Cortex of kidney (tissue), 1 donor: ENCODE measurements around the gene MCM3AP.

Experiments
- DNase-seq: peaks from one replicate; lab custom pipeline; 2025; lab: John Stamatoyannopoulos, UW

Gene MCM3AP

GRCh38 chr21:46217511-46218196 is 67.8 kb downstream of the MCM3AP start:
- DNase-seq = no peak

GRCh38 chr21:46216132-46216747 is 69.2 kb downstream of the MCM3AP start:
- no peak for DNase-seq

DNA sequence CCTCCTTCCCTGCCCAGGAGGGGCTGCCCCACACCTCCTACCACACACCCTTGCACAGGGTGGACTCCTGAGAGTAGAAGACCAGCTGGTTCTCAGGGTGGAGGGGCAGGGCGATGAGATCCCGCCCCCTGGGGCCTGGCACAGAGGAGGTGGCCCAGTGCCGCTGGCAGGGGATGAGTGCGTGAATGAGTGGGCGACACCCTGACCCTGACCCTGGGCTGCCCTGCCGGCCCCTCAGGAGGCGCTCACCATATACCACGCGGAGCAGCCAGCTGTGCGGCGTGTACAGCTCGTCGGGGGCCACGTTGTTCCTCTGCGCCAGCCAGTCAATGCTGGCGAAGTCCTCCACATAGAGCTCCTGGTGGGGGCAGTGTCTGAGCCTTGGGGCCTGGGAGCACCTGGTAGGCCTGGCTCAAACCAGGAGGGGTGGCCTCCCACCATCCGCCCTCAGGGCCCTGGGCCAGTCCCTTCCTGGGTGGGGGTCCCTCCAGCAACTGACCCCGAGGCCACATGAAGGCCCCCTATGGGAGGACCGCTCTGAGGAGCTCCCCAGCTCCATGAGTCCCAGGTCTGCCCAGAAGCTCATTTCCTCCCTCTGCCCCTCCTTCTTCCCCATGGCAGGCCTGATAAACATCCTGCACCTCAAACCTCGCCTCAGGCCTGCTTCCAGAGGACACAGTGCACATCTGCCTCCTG is 69.8 kb downstream of the MCM3AP start:
- DNase-seq = no peak

- no peak for DNase-seq
Observed at GRCh38 chr21:46214478-46215340, 70.7 kb downstream of the MCM3AP start.

GRCh38 chr21:46213620-46214286 is 71.7 kb downstream of the MCM3AP start:
- DNase-seq = no peak

DNA sequence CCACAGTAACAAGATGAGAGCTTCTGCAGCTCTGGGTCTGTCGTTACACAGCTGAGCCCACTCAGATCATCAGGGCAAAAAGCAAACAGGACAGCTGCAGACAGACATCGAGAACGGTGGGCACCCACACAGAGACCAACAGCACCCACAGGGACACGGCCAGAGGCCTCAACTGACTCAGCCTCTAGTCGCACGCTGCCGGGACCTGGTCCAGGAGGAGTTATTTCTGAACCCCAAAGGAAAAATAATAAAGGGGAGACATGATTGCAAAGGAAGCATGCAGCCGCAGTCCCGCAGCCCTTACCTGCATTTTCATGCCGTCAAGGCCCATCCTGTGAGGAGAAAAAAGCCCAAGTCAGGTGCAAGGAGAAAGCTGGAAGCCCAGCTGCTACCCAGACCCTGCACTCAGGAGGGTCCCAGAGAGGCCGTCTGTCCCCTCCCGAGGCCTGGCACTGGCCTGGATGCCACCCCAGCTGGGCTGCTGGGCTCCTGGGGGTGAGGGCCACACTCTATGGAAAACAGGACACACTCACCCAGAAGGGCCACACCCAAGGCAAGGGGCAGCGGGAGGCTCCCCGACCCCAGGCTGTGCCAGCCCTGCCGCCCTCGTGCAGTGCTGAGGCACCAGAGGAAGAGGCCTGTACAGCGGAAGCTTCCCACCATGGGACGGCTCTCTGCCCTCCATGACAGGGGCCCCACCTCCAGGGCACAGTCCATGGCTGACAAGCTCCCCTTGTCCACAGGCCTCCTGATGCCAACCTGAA is 72.5 kb downstream of the MCM3AP start:
- DNase-seq = no peak

- DNase-seq = no peak
Observed at GRCh38 chr21:46211786-46212720, 73.4 kb downstream of the MCM3AP start.

DNA sequence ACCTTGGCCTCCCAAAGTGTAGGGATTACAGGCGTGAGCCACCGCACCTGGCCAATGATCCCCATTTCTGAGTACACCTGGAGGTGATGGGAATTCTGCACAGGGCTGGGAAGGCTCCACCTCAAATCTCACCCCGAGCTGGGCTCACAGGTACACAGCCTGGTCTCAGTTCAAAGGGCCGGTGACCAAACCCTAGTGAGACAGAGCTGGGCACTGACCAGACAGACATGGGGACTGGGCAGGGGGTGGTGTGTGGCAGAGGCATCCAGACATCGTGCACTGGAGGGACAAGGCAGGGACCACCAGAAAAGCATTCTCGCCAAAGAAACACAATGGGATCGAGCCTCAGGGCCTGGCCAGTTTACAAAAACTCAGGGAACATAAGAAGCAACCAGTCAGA is 74.0 kb downstream of the MCM3AP start:
- DNase-seq = no peak

GRCh38 chr21:46210378-46211136 is 74.9 kb downstream of the MCM3AP start:
- DNase-seq = no peak

GRCh38 chr21:46208761-46209721 is 76.4 kb downstream of the MCM3AP start:
- no peak for DNase-seq

DNA sequence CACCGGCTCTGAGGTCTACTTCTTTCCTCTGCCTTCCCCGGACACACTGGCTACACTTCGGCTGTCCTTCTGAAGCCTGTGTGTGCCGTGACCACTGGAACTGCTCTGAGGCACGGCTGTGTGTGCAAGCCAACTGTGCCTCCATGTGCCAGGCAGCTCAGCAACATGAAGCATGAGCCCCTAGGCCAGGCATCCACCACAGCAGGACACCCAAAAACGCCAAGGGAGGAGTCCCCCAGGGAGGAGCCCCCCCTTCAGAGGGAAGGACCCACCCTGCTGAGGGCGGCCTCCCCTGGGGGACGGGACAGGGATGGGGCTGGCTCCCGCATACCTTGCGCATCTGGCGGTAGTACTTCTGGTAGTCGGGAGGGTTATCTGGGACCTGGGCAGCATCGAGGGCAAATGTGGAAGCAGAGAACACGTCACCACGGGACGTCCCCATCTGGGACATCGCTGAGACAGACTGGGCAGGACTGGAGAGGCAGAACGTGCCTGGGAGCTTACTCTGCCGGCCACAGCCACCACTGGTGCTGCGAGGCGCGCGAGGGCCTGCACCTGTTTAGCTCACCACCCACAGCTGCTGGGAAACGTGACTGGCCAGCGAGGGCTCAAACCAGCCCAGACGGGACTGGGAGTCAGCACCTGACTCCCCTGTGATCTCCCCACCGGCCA is 77.4 kb downstream of the MCM3AP start:
- DNase-seq = no peak

DNA sequence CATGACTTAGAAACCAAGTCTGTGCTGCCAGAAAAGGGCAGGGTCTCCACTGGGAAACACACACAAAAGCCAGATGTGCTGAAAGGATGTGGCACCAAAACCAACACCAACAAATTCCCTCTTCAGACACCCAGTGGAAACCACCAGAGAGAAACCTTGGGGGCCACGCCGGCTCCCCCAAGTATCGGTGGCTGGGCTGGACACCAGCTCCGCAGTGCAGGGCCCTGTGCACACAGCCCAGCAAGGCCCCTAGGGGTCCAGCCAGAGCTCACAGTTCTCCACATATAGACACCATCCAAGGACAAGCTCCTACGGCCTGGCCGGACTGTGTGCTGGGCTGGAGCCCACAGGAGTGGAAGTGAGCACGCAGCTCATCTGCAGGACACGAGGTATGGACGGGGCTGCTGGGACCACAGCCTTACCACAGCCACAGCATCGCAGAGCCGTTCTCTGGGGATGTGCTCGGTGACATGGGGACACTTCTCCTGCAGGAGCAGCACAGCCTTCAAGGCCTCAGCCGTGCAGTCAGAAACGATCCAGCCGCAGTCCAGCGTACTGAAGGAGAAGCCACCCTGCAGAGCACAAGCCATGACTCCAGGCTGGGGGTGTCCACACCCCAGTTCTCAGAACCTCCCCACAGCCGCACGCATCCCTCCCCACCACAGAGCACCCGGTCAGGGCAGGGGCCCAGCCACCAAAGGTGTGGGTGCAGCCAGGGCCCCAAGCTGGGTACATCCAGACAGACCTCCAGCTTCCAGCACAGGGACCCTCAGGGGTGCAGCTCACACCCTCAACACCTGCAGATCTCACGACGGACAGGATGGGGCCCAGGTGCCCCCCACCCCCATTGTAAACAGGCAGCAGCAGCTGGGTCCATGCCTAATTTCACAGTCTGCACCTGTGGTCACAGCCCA is 78.1 kb downstream of the MCM3AP start:
- DNase-seq = no peak

DNA sequence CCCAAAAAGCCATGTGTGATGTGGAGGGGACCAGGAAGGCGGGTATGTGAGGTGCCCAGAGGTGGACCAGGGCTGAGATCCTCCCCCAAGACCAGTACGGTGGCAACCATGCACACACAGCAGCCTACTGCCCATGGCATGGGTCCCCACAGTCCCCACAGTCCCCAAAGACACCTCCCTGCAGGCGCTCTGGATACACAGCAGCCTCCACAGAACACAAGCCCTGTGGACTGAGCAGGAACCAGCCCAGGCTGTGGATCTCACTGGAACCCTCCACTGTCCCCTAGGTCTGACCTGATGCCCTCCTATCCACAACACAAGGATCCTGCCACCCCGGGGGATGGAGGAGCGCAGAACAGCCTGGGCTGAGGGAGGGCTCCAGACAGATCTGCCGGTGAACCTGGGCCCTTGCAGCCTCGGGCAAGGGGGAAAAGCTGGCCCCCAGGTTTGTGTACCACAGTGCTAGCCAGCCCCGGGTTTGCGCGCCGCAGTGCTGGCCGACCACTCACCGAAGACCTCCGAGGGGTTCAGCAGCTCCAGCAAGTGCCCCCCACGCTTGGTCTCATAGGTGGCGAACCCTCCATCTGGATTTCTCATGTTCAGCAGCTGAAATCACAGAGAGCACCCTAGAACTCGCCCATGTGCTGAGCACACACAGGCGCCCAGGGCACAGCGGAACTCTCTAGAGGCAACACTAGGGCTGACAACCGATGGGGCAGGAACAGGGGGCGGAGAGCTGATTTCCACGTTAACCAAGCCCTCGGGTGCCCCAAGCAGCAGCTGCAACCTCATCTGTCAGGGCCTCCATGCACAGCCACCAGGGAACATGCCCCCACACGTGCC is 79.0 kb downstream of the MCM3AP start:
- DNase-seq = no peak

DNA sequence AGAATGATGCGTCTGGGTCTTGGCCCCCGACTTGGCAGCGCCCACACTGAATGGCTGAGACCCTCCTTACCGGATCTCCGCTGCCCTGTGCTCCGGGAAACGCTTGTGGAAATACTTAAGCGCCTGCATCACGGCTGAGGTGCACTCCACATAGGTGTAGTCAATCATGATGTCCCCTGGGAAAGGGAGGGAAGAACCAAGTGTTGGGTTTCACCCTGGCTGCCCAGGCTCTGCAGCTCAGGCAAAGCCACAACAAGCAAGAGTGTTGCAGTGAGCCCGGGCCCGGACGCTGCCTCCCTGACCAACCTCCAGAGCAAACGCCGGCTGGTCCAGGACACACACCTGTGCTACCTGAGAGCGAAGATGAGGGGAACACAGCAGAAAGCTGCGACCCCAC is 79.6 kb downstream of the MCM3AP start:
- no peak for DNase-seq

GRCh38 chr21:46205166-46205565 is 80.2 kb downstream of the MCM3AP start:
- no peak for DNase-seq
